GM18909 (cell line): Measurements from ENCODE around the gene PSMD1.
A peak's percentile ranks its signal among the peaks of the same experiment; 100 is the strongest.
"Not testable (repeated sequence)": the region's sequence is repeated elsewhere in the genome, so short reads cannot be mapped to it uniquely, and the experiment has no call there.

ENCODE experiments used
- ATAC-seq: cut with Tn5 transposase; IDR thresholded peaks from one replicate; pipeline ENCODE4 v1.9.1; 2021; ENCODE audit warnings: mild to moderate bottlenecking; ENCODE audit not compliant: unreplicated experiment, poor library complexity

The PSMD1 gene

GRCh38 chr2:231056453-231057416 is at the start of gene PSMD1:
Gene PSMD1, plus strand, starts transcription at chr2:231056867. Its CDS starts 159 bp downstream, at chr2:231057026.
- ATAC-seq: peak; percentile 75

GRCh38 chr2:231007286-231008098 is 49.2 kb upstream of the PSMD1 start:
- ATAC-seq: no peak

DNA sequence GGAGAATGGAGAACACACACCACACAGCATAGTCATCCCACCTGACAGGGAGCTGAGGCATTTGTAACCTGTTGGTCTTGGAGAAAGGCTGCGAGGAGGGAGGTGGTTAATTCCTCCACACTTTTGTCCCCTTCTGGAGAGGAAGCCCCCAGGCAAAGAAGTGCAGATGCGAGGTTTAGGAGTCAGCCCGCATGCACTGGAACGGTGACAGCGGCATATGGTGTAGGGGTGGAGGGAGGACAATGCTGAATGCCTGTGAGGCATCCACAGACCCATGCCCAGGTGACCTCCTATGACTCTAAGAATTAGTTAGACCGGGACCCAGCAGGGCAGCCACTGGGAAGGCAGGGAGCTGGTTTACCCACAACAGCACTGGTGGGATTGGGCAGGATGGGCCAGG is 48.5 kb upstream of the PSMD1 start:
- ATAC-seq: no peak

DNA sequence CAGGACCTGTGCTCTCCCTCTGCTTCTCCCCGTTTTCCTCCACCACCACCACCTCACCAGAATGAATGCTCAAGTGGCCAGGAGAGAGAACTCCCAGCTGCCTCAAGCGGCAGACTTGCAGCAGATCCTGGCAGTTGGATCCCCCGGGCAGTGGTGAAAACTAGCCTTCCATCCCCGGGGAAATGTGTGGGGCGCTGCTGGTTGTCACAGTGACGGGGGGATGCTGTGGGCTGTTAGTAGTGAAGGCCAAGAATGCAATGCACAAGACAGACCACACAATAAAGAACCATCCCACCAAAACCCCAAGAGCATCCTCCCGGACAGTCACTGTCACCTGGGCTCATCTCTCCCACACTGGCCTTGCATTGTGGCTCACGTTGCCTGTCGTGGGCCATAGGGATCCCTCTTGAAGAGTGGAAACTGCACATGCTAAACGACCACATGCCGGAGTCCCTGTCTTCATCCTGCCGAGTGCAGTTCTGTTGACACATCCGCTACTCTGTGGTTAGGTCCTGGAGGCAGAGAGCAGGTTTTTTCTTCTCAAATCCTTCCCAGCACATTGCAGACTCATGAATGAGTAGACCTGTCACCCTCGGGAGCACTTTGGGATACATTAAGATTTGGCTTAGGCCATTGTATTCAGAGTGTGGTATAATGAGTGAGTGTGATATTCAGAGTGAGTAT is 47.3 kb upstream of the PSMD1 start:
- no peak for ATAC-seq

GRCh38 chr2:231010201-231010730 is 46.4 kb upstream of the PSMD1 start:
- ATAC-seq: no peak

- ATAC-seq: no peak
Measured at GRCh38 chr2:231011526-231011925, 45.1 kb upstream of the PSMD1 start.

DNA sequence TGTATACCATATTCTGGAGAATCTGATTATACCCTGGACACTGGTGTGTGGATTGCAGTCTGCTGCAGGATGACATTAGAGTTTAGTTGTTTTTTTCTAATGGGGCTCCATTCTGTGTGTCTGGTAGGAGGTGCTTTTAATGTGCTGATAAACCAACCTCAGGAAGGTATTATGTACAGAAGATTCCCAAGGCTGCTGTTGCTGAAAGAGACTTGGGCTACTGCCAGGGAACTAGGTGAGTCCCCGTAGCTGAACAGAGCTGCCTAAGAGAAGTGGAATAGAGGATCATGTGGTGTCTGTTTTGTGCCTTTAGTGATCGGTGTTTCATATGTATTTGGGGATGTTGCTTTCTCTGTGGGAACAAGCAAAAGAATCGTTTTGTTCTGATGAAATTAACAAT is 44.2 kb upstream of the PSMD1 start:
- no peak for ATAC-seq

DNA sequence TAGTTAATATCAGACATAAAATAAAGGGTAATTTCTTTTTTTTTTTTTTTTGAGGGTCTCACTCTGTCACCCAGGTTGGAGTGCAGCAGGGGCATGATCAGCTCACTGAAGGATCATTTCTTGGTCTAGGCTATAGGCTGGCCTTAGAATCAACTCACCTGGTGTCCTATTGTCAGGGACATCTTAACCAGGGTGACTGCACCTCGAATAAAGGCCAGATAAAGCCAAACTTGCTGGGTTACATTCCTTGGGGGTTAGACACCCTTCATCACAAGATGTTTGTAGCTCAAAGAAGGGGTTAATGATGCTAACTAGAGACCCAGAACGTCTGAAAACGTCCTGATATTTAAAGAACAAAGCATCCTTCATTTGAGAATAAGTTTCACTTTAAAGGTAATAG is 42.8 kb upstream of the PSMD1 start:
- no peak for ATAC-seq

DNA sequence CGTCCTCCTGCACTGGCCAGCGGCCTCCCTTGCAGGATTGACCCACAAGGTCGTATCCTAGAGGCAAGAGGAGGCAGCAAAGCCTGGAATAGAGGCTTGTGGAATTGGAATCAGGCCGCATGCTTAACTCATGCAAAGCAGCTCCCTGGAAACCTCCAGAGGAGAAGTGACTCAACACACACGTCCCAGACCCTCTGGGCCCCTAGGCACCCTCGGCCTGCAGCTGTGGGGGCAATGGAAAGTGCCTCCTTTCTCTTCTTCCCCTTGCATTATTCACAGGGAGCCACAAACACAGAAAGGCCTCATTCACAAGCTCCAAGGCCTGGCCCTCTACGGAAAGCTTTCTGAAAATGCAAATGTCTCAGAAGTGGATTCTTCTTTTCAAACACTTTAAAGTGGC is 41.2 kb upstream of the PSMD1 start:
- ATAC-seq: no peak

- ATAC-seq: no peak
Measured at GRCh38 chr2:231015926-231016325, 40.7 kb upstream of the PSMD1 start.

DNA sequence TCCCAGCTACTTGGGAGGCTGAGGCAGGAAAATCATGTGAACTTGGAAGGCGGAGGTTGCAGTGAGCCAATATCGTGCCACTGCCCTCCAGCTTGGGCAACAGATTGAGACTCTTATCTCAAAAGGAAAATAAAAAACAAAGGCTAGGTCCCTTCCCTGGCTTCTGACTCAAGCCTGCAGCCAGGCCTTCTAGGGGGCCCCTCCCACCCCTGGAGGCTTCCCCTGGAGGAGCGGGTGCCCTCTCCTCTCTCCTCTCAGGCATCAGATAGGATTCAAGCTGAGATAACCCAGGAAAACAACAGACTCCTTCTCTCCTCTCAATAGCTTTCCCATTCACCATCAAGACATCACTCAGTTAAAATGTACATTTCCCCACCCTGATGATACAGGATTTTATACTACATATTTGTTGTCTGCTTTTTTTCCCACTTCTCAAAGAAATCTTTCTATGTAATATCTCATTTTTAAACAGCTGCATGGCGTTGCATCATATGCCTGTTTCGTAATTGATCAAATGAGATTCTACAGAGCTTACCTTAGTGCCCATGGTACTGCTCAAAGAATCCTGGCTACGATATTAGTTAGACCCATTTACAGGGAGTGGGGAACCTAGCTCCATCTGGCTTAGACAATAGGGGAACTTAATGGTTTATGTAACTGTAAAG is 40.0 kb upstream of the PSMD1 start:
- ATAC-seq: no peak

DNA sequence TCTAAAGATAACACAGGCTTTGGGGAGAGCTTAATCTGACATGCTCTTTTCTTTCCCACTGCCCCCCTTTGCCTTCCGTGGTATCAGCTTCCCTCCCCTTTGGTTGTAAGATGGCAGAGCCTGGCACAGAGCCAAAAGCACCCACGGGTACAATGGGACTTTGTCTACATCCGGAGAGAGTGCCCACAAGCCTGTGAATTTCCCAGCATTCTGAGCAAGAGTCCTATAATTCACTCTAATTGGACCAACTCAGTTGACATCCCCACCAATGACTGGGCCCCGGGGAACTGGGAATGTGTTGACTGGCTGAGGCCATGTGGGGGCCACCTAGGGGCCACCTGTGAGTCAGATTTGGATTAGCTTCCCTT is 39.5 kb upstream of the PSMD1 start:
- no peak for ATAC-seq

DNA sequence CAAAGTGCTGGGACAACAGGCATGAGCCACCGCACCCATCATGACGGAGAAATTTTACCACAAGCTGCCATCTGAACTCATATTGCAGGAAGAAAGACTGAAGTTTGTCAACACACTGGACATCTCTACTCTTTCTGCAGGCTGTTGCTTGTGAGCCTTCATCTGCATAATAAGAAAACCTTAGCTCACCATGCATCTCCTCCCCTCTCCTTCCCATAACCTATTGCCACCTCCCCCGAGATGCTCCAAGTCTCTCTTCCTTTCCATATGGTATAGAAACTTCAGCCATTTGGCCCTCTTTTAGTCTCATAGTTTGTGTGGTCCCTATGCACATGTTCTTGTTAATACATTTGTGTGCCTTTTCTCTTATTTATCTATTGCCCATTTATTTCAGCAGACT is 38.5 kb upstream of the PSMD1 start:
- no peak for ATAC-seq

DNA sequence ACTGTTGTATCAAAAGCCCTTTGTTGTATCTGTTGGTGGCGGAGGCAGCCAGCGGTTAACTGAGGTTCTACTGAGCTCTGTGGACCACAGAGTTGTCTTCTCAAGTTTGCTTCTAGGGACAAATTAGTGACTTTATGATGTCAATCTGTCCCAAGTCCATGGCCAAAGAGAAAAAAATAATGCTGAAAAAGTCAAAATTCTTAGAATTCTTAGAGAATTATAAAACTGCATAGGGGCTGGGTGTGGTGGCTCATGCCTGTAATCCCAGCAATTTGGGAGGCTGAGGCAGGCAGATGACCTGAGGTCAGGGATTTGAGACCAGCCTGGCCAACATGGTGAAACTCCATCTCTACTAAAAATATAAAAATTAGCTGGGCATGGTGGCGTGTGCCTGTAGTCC is 31.6 kb upstream of the PSMD1 start:
- not testable (repeated sequence) for ATAC-seq

- ATAC-seq: no peak
Measured at GRCh38 chr2:231028889-231029288, 27.8 kb upstream of the PSMD1 start.

DNA sequence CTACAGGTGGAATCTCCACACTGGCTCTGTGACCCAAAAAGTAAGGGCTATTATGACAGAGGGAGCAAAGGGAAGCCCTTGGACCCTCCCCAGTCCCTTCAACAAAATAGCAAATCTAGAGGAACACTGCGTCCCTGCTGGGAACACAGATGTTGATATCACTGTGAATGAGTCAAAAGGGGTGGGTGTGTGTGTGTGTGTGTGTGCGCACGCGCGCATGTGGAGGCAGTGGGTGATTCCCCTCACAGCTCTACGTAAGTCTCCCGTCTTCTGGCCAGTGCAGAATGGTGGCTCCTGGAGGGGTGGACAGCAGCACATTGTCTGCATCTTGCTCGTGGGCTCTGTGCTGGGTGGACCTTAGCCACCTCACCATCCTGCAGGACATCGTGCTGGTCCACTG is 27.1 kb upstream of the PSMD1 start:
- no peak for ATAC-seq

DNA sequence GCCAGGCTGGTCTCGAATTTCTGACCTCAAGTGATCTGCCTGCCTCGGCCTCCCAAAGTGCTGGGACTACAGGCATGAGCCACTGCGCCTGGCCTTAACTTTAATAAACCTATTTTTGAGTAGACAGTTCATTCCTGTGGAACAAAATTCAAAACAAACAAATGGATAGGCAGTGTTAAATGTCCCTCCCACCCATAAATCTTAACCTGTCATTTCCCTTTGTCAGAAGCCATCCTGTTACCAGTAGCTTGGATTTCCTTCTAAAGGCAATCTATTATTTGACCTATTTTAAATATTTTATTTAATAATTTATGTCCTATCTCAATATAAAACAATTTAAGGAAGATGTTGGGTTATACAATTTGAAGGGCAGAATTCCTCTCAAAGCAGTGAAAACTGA is 25.9 kb upstream of the PSMD1 start:
- no peak for ATAC-seq

- ATAC-seq: no peak
Measured at GRCh38 chr2:231032575-231033140, 24.0 kb upstream of the PSMD1 start.
